GM21390 (cell line): ENCODE results near the gene PTGR3.
A peak's percentile ranks its signal among the peaks of the same experiment; 100 is the strongest.
"Not testable (repeated sequence)": the region's sequence is repeated elsewhere in the genome, so short reads cannot be mapped to it uniquely, and the experiment has no call there.

Experiments
- ATAC-seq: cut with Tn5 transposase; IDR thresholded peaks from one replicate; pipeline ENCODE4 v1.9.1; 2021; ENCODE audit not compliant: unreplicated experiment

PTGR3 gene

GRCh38 chr18:75204269-75204731, 4.6 kb downstream of the PTGR3 start:
- ATAC-seq = no peak

DNA sequence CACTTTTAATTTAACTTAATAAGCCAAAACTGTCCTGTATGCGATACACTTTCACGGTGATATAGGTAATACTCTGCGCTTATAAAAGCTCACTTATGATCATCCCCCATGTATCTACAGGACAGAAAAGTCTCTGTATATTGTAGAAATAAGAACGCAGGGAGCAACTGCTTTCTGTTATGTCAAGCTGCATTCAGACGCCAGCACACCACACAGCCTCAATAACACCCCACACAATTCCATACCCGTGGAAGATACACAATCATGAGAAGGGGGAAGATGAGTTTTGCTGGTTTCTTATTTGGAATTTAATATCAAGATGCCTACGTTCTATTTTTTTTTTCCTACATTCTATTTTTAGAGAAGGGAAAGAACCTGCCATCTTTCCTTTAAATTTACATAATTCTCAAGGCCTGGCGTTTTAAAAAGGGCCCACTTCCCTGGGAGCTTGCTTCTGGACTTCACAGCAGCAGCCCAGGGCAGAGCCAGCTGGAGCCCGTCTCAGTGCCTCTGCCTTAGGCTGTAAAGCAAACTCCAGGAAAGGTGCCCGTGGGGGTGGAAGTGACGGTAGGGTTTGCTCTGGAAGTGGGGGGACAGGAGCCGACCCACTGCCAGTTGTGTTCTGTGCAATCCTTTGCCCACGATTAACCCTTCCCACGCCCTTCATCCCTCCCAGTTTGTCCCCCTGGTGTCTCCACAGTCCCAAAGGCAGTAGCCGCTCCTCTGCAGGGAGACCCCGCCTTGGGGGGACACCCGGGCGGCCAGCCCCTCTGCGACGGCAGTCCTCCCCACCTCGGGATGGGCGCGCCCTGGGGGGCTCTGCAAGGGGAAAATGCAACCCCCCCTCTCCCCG, 5.3 kb downstream of the PTGR3 start:
- ATAC-seq = no peak

DNA sequence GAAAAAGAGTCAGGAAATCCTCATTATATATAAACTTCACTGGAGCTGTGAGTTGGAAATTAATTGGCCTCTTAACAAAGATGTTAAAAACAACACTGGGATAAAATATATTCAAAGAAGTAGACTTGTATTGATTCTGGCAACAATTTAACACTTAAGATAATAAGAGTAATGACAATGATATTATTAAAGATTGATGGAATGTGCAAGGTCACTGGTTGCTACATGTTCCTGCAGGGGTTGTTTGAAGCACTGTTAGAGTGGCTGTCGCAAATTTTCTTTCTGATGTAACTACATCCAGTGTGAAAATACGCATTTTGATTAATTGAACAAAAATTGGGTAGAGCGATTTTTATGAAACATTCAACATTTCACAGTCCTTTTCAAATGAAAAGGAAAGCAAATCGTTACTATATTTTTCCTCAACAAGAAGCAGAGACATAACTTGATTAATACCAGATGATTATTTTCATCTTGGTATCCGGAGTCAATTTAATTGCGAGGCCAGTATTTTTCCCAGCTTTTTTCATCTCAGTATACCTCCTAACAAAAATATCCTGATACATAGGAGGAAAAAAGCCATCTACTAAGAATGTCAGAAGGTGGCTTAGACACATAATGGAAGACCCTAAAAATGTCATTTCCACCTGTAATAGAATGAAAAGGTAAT, 6.1 kb downstream of the PTGR3 start:
- ATAC-seq = no peak

DNA sequence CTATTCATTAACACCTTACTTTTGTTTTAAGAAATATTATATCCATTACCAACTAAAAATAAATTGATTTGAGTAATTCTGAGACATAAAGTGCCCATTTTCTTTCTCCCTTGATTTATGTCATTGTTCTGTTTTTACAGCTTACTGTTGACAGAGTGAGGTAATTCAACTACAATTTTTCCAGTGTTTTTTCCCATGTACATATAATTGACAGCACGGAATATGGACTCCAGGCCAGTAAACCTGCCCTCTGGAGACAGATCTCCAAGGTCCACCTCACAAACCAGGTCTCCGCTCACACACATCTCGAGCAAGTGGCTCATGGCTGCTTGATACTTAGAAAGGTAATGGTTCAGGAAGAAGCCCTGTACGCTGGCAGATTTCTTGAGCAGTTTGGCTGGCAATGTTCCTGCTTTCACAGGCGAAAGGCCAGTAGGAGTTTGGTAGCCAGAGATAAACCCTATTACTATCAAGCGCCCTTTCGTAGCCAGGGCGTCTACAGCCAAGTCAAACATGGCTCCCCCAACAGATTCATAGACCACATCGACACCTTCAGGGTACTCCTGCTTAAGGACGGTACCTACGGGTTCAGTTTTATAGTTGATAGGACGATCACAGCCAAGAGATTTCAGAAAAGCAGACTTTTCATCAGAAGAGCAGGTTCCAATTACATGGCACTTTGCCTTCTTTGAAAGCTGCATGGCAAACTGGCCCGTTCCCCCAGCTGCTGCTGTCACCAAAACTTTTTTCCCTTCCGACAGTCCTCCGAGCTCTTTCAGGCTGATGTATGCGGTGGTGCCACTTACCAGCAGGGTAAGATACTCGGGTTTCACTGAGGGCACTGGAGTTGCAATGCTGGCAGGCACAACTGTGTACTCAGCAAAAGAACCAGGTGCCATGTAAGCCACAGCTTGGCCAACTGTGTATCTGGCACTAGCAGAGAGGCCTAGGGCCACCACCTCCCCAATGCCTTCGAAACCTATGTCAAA, 7.4 kb downstream of the PTGR3 start:
- ATAC-seq = no peak

DNA sequence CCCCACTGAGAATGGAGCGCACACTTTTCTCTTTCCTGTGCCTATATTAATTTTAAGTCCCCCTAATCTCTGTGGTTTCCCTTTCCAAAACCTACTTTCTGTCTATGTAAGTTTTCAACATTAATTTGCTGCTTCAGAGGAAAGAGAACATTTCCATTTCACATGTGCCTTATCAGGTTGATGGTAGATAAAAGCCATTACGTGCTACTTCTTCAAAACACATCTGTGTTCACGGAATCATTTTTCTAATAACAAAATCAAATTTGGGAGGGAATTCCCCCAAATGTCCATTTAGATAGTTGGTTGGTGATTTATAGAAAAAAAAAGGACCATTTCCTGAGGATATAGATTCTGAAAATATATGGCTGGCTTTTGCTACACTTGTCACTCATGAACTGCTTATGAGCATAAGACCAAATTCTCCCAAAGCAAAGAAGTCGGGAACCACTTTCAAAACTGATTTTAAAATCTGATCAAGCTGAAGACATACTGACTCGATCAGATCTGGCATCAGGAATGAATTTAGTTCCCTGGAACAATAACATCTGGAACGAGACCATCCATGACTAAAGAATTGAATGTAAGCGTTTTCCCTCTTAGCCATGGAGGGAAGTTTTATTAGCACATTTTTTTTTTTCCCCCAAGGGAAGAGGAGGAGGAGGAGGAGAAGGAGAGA, 8.2 kb downstream of the PTGR3 start:
- no peak for ATAC-seq

DNA sequence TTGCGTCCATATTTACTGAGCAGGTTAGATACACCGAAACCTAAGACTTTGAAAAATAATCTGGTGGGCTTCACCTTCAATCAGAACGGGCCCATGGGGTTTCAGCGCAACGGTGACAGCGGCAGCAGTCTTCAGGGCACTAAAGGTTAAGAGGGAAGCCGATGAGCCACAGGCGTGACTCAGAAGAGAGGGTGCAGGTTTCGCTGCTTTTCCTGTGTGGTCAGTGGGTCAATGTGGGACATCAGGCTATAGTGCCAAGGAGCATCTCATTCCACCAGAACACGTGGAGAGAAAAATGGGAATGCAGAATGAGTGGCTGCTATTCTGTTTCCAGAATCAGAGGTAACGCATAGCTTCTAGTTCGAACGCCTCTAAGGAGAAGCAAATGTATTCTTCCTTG, 8.9 kb downstream of the PTGR3 start:
- ATAC-seq = no peak

- ATAC-seq = no peak
Measured at GRCh38 chr18:75199327-75199726, 9.6 kb downstream of the PTGR3 start.

GRCh38 chr18:75198036-75198435, 10.9 kb downstream of the PTGR3 start:
- ATAC-seq = no peak

GRCh38 chr18:75192899-75193298, 16.0 kb downstream of the PTGR3 start:
- no peak for ATAC-seq

DNA sequence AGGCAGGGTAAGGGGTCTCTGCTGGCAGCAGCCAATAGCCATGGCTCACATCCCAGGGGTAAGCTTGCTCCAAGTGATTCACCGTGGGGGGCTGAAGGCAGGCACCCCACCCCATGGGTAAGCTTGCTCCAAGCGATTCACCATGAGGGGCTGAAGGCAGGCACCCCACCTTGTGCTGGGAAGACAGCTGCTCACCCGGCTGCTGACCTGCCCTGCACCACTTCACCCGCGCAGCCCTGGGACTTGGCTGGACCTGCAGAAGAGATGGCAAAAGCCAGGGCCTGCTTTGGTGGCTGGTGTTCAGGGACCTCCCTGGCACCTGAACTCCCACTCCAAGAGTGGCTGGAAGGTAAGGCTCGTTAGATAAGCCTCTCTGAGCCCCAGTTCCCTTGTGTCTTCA, 19.2 kb downstream of the PTGR3 start:
- no peak for ATAC-seq

DNA sequence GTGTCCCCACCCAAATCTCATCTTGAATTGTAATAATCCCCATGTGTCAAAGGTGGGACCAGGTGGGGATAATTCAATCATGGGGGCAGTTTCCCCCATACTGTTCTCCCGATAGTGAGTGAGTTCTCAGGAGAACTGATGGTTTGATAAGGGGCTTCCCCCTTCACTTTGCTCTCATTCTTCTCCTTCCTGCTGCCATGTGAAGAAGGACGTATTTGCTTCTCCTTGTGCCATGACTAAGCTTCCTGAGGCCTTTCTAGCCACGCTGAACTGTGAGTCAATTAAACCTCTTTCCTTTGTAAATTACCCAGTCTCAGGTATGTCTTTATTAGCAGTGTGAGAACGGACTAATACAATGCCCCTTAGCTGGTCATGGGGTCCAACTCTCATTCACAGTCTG, 21.2 kb downstream of the PTGR3 start:
- not testable (repeated sequence) for ATAC-seq

DNA sequence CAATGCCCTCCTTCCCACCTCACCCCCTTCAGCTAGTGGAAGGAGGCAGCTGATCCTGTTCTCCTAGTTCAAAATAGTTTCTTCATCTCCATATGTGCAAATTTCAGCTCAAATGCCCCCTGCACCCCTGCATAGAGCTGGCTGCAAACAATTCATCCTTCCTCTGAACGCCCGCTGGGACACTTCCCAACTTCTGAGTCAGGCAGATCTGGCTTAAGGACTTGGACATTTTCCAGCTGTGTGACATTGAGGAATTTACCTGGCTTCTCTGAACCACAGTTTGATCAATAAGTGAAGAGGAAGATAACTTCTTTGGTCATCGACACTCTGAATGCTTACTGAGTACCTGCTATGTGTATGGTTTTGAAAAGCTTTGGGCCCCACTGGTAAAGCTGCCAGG, 23.5 kb downstream of the PTGR3 start:
- no peak for ATAC-seq

DNA sequence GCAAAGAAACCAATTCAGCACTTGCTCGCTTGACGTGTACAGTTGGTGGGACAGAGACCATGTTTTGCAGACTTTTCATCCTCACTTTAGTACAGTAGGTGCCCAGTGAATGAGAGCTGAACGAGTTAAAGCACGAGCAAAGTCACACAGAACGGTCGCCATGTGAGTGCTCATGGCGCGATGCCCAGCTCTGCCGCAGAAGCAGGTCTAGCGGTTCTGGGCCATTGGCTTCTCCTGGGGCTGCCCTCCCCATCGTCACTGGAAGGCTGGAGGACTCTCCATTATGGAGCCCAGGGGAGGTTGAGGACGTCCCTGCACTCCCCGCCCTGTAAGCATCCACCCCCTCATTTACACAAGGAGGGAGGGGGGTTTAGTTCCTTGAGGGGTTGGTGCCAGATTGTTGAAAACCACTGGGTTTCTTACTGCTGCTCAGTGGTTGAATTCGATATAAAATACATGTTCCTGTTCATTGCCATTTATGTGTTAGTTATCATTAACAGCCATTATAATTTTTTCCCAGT, 24.9 kb downstream of the PTGR3 start:
- no peak for ATAC-seq

- ATAC-seq = no peak
Measured at GRCh38 chr18:75183524-75183923, 25.4 kb downstream of the PTGR3 start.

GRCh38 chr18:75179819-75180600, 28.9 kb downstream of the PTGR3 start:
- no peak for ATAC-seq

GRCh38 chr18:75178376-75178775, 30.6 kb downstream of the PTGR3 start:
- no peak for ATAC-seq

GRCh38 chr18:75176849-75177248, 32.1 kb downstream of the PTGR3 start:
- ATAC-seq = no peak

DNA sequence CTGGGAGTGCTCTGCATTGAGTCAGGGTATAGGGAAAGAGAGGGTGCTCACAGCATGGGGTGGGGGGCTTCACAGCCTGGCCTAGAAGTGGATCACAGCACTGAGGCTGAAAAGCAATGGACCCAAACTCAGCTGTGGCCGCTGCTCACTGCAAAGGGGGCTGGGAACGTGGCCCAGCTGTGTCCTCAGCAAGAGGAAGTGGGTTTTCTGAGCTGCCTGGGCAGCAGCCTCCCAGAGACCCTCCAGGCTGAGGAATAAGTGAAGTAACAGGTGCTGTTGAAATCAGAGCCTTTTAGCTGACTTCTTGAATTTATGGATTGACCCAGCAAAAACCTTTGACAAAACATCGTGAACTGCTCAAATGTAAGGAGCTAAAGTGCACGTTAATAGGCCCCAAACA, 35.2 kb downstream of the PTGR3 start:
- no peak for ATAC-seq

GRCh38 chr18:75173125-75173432, 35.9 kb downstream of the PTGR3 start:
- peak; percentile 99 for ATAC-seq
